Measurements from ENCODE around the gene BPIFB3. TPM values are rescaled to one million over a fixed set of nuclear protein-coding genes. Genes with fewer than 3 reads are reported as not detected.

BPIFB3 gene
- total RNA-seq, 2 experiments from 2014 or later = not detected

DNA sequence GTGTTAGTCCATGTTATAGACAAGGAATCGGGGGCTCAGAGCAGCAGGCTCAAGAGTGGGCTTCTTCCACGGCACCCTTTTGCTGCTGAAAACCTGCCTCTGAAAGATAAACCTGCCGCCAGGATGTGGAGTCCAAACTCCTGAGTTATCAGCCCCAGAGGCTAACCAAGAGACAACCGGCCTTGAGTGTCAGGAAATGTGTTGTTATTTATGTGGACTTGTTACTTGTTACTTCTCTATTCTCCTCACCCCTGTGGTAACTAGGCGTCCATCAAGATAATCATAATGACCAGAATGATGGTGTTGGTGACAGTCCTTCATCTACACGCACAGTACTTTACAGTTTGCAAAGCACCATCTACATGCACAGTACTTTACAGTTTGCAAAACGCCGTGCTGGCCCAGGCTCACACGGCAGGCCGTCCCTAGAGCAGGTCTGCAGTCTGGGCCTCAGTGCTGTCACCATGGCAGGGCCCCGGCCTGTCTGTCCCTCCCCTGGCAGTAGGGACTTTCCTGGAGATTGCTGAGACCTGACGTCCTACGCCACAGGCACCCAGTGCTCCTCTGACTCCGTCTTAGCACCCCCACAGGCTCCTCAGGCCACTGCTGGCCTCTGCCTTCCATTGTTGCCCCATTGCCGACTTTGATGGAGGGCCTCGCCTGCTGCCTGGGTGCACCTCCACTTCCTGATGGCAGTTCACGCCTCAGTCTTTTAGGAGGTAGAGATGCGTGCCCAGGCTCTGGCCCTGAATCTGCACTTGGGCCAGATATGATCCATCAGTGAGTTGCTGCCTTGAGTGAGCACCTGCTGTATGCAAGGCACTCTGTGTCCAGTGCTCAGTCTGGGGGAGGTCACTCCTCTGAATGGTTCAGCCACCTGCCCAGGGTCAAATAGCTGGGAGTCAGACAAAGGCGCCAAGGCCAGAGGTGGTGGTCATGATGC, 16.7 kb downstream of the BPIFB3 start:
- Mint-ChIP-seq H3K4me1 (ENCODE audit: low read depth) (peaks cover 4% of the 10 kb centered on the region), H3K4me3 (no peak overlapping the region), H3K36me3 (ENCODE audit: low read depth) (no peaks in the 10 kb centered on the region), H3K9me3 (no peaks in the 10 kb centered on the region), H3K27ac (no peak overlapping the region), H3K27me3 (no peaks in the 10 kb centered on the region)
- intact Hi-C loops (cut with micrococcal nuclease) = no loop called here
- ATAC-seq (no peak), DNase-seq (no peak)
- POLR2A ChIA-PET = no interaction called here
- CTCF ChIA-PET = no interaction called here
- TF ChIP-seq CTCF (IDR thresholded peaks at IDR 0.05) = no peak

- no peak for DNase-seq
- no peak for TF ChIP-seq CTCF (IDR thresholded peaks at IDR 0.05)
- peaks cover 4% of the 10 kb centered on the region for H3K4me1 Mint-ChIP-seq (ENCODE audit: low read depth)
- ChIA-PET CTCF (interaction anchor here (1.1 kb wide), 1 partner anchor 169 kb away, joined by 4 read pairs; no protein-coding TSS in a partner anchor), POLR2A (no interaction called here)
- H3K36me3 Mint-ChIP-seq (ENCODE audit: low read depth) = no peaks in the 10 kb centered on the region
- ATAC-seq = no peak
- intact Hi-C loops (cut with micrococcal nuclease) = no loop called here
- H3K4me3 Mint-ChIP-seq = no peak overlapping the region
- no peak overlapping the region for H3K27ac Mint-ChIP-seq
- H3K27me3 Mint-ChIP-seq = no peaks in the 10 kb centered on the region
- H3K9me3 Mint-ChIP-seq = no peaks in the 10 kb centered on the region
Measured at GRCh38 chr20:33071198-33071597, 17.5 kb downstream of the BPIFB3 start.

- ChIA-PET POLR2A (no interaction called here), CTCF (interaction anchor here (1.0 kb wide), 1 partner anchor 127 kb away, joined by 3 read pairs; no protein-coding TSS in a partner anchor)
- H3K4me3 Mint-ChIP-seq = no peak overlapping the region
- no peaks in the 10 kb centered on the region for H3K9me3 Mint-ChIP-seq
- peaks cover 4% of the 10 kb centered on the region for H3K4me1 Mint-ChIP-seq (ENCODE audit: low read depth)
- H3K36me3 Mint-ChIP-seq (ENCODE audit: low read depth) = no peaks in the 10 kb centered on the region
- no peak for ATAC-seq
- no peak overlapping the region for H3K27ac Mint-ChIP-seq
- no peak for TF ChIP-seq CTCF (IDR thresholded peaks at IDR 0.05)
- intact Hi-C loops (cut with micrococcal nuclease) = no loop called here
- no peaks in the 10 kb centered on the region for H3K27me3 Mint-ChIP-seq
- no peak for DNase-seq
Measured at GRCh38 chr20:33072362-33072761, 18.7 kb downstream of the BPIFB3 start.

DNA sequence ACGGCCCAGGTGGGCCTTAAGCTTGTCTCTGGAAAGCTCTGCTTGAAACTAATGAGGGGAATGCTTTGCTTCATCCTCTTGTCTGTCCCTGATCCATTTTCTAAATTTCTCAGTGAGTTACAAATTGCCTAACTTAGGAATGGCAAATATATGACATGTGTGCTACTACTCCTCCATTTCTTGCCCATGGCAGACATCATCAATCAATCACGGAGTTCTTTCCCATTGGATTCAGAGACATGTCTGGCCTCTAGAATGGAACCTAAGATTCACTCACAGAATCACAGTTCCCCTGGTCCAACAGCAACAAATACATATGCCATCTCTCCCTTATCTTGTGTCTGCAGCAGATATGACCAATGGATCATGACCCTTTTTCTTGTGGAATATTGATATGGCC, 19.1 kb downstream of the BPIFB3 start:
- ChIA-PET CTCF (interaction anchor here (1.0 kb wide), 1 partner anchor 127 kb away, joined by 3 read pairs; no protein-coding TSS in a partner anchor), POLR2A (no interaction called here)
- Mint-ChIP-seq H3K9me3 (no peaks in the 10 kb centered on the region), H3K4me3 (no peak overlapping the region), H3K4me1 (ENCODE audit: low read depth) (peaks cover 4% of the 10 kb centered on the region), H3K36me3 (ENCODE audit: low read depth) (no peaks in the 10 kb centered on the region), H3K27ac (no peak overlapping the region), H3K27me3 (no peaks in the 10 kb centered on the region)
- no peak for TF ChIP-seq CTCF (IDR thresholded peaks at IDR 0.05)
- ATAC-seq (no peak), DNase-seq (no peak)
- intact Hi-C loops (cut with micrococcal nuclease) = no loop called here

DNA sequence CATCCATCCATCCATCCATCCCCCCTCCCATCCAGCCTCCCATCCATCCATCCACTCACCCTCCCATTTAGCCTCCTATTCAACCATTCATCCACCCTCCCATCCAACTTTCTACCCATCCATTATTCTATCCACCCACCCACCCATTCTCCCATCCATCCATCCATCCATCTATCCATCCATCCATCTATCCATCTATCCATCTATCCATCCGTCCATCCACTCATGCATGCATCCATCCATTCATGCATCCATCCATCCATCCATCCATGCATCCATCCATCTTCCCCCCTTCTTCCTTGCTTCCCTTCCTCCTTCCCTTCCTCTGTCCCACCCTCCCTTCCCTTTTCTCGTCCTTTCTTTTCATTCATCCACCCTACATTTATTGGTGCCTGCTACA, 21.0 kb downstream of the BPIFB3 start:
- ChIA-PET POLR2A (interaction anchor here (1.1 kb wide), 1 partner anchor 17 kb away, joined by 3 read pairs; no protein-coding TSS in a partner anchor), CTCF (interaction anchor here (0.7 to 1.4 kb wide), 2 partner anchors 62 to 70 kb away, joined by 3 to 5 read pairs; no protein-coding TSS in a partner anchor)
- ATAC-seq (no peak), DNase-seq (no peak)
- Mint-ChIP-seq H3K4me1 (ENCODE audit: low read depth) (no peaks in the 10 kb centered on the region), H3K27me3 (no peaks in the 10 kb centered on the region), H3K4me3 (no peak overlapping the region), H3K9me3 (no peaks in the 10 kb centered on the region), H3K36me3 (ENCODE audit: low read depth) (no peaks in the 10 kb centered on the region), H3K27ac (no peak overlapping the region)
- no peak for TF ChIP-seq CTCF (IDR thresholded peaks at IDR 0.05)
- intact Hi-C loops (cut with micrococcal nuclease) = no loop called here
